Nucleus accumbens (tissue), 56 donors: ENCODE data around the gene CTNND2.
"Not testable (repeated sequence)": the region's sequence is repeated elsewhere in the genome, so short reads cannot be mapped to it uniquely, and the experiment has no call there.

Experiments
- DNase-seq, 56 donors: peaks; one replicate each; lab custom pipeline; 2025; lab: John Stamatoyannopoulos, UW

The CTNND2 gene

GRCh38 chr5:11361768-11362167 is 542.5 kb downstream of the CTNND2 start:
- no peak for DNase-seq

GRCh38 chr5:11357928-11358327 is 546.3 kb downstream of the CTNND2 start:
- DNase-seq, result no peak

GRCh38 chr5:11355491-11355890 is 548.8 kb downstream of the CTNND2 start:
- DNase-seq, result no peak

- no peak for DNase-seq
Measured at GRCh38 chr5:11346336-11346735, 557.9 kb downstream of the CTNND2 start.

GRCh38 chr5:11335881-11336760 is 568.1 kb downstream of the CTNND2 start:
- DNase-seq, result no peak

- no peak for DNase-seq
Measured at GRCh38 chr5:11334404-11334803, 569.8 kb downstream of the CTNND2 start.

GRCh38 chr5:11329679-11330078 is 574.6 kb downstream of the CTNND2 start:
- DNase-seq, result peak in 20 of 56 donors; percentile 9 to 54 (median 26)

- DNase-seq, result peak in 20 of 56 donors; percentile 5 to 64 (median 32)
Measured at GRCh38 chr5:11324521-11325289, 579.5 kb downstream of the CTNND2 start.

- DNase-seq, result no peak
Measured at GRCh38 chr5:11323761-11324160, 580.5 kb downstream of the CTNND2 start.

- DNase-seq, result no peak
Measured at GRCh38 chr5:11322133-11322532, 582.1 kb downstream of the CTNND2 start.

GRCh38 chr5:11319836-11320580 is 584.2 kb downstream of the CTNND2 start:
- DNase-seq, result no peak

- DNase-seq, result not testable (repeated sequence)
Measured at GRCh38 chr5:11313694-11314093, 590.6 kb downstream of the CTNND2 start.

- no peak for DNase-seq
Measured at GRCh38 chr5:11311731-11312130, 592.5 kb downstream of the CTNND2 start.

GRCh38 chr5:11311272-11311671 is 593.0 kb downstream of the CTNND2 start:
- DNase-seq, result no peak

- DNase-seq, result no peak
Measured at GRCh38 chr5:11310158-11310557, 594.1 kb downstream of the CTNND2 start.

GRCh38 chr5:11306365-11306764 is 597.9 kb downstream of the CTNND2 start:
- no peak for DNase-seq

GRCh38 chr5:11305245-11305644 is 599.0 kb downstream of the CTNND2 start:
- DNase-seq, result no peak

GRCh38 chr5:11304641-11305040 is 599.6 kb downstream of the CTNND2 start:
- DNase-seq, result no peak

GRCh38 chr5:11302663-11303062 is 601.6 kb downstream of the CTNND2 start:
- DNase-seq, result peak in 1 of 56 donors; percentile 9

GRCh38 chr5:11301171-11301570 is 603.1 kb downstream of the CTNND2 start:
- DNase-seq, result no peak

GRCh38 chr5:11300736-11301135 is 603.5 kb downstream of the CTNND2 start:
- peak in 1 of 56 donors; percentile 7 for DNase-seq
